HEK293 (cell line): ENCODE data around the gene MTUS2.

ENCODE experiments used
- SP2 ChIP-seq: fragments of 450-650 bp; formaldehyde crosslinking; IDR thresholded peaks from 2 replicates; pipeline ENCODE4 v1.5.1; 2016; ENCODE audit warnings: missing biosample characterization, missing genetic modification characterization
- SP7 ChIP-seq: fragments of 450-650 bp; formaldehyde crosslinking; IDR thresholded peaks from 2 replicates; pipeline ENCODE4 v1.5.1; 2016; ENCODE audit warnings: missing biosample characterization, missing genetic modification characterization
- ZNF23 ChIP-seq: fragments of 450-650 bp; formaldehyde crosslinking; IDR thresholded peaks from 2 replicates; pipeline ENCODE4 v1.5.1; 2016; ENCODE audit warnings: missing biosample characterization, missing genetic modification characterization, borderline replicate concordance
- ZNF24 ChIP-seq: fragments of 450-650 bp; formaldehyde crosslinking; IDR thresholded peaks from 2 replicates; pipeline ENCODE4 v1.5.1; 2016; ENCODE audit warnings: missing biosample characterization, missing genetic modification characterization
- ZNF76 ChIP-seq: fragments of 450-650 bp; formaldehyde crosslinking; IDR thresholded peaks from 2 replicates; pipeline ENCODE4; 2016; ENCODE audit warnings: low read depth, missing biosample characterization, missing genetic modification characterization, borderline replicate concordance
- TF ChIP-seq, protein P1 (sequence below): fragments of 450-650 bp; formaldehyde crosslinking; IDR thresholded peaks from 2 replicates; pipeline ENCODE4 v1.5.1; 2016; ENCODE audit warnings: missing biosample characterization, missing genetic modification characterization, low read depth
- TF ChIP-seq, protein P2 (sequence below): fragments of 450-650 bp; formaldehyde crosslinking; IDR thresholded peaks from 2 replicates; pipeline ENCODE4 v1.5.1; 2016; ENCODE audit warnings: missing biosample characterization, missing genetic modification characterization

DNA sequence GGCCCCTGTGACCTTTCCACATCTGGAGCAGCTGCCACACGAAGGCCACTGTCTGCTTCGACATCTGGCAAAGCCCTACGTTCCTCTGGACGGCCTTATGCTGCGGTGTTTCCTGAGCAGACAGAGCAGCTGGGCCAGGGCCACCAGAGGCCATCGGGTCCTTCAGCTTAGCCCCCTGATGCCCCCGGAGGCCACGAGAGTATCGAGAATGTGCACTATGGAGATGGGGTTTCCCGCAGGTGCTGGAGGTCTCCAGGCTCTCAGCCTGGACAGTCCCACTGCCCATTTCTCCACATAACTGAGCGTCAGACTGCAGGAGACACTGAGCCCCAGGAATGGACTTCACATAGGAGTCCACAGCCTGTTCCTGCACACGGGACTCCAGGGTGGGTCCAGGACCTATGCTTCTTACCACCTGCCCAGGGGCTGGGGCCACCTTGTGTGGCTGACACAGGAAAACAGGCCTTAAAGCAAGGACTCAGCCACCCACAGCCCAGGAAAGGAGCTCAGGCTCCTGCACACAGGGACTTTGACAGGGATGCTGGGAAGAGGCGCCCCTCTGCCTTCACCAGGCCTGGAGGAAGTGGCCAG is 694.7 kb downstream of the MTUS2 start:
- TF ChIP-seq ZNF23 (tag by site-specific recombination) (no peak), ZNF76 (tag by site-specific recombination) (no peak), SP7 (tag by site-specific recombination) (no peak), SP2 (tag by site-specific recombination) (no peak), ZNF24 (tag by site-specific recombination) (no peak)
- TF ChIP-seq, protein P1, sequence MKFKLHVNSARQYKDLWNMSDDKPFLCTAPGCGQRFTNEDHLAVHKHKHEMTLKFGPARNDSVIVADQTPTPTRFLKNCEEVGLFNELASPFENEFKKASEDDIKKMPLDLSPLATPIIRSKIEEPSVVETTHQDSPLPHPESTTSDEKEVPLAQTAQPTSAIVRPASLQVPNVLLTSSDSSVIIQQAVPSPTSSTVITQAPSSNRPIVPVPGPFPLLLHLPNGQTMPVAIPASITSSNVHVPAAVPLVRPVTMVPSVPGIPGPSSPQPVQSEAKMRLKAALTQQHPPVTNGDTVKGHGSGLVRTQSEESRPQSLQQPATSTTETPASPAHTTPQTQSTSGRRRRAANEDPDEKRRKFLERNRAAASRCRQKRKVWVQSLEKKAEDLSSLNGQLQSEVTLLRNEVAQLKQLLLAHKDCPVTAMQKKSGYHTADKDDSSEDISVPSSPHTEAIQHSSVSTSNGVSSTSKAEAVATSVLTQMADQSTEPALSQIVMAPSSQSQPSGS: no peak
- TF ChIP-seq, protein P2, sequence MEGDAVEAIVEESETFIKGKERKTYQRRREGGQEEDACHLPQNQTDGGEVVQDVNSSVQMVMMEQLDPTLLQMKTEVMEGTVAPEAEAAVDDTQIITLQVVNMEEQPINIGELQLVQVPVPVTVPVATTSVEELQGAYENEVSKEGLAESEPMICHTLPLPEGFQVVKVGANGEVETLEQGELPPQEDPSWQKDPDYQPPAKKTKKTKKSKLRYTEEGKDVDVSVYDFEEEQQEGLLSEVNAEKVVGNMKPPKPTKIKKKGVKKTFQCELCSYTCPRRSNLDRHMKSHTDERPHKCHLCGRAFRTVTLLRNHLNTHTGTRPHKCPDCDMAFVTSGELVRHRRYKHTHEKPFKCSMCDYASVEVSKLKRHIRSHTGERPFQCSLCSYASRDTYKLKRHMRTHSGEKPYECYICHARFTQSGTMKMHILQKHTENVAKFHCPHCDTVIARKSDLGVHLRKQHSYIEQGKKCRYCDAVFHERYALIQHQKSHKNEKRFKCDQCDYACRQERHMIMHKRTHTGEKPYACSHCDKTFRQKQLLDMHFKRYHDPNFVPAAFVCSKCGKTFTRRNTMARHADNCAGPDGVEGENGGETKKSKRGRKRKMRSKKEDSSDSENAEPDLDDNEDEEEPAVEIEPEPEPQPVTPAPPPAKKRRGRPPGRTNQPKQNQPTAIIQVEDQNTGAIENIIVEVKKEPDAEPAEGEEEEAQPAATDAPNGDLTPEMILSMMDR: no peak
